SU-DHL-6 (cell line): Measurements from ENCODE around the gene PRR35.

ENCODE experiments used
- EZH2phosphoT487 ChIP-seq: fragments of 200-600 bp; sonication (generic), shearing (Covaris generic); conservative IDR thresholded peaks from 2 replicates; pipeline ENCODE4 v1.6.1; 2018; ENCODE audit warnings: mild to moderate bottlenecking, antibody characterized with exemption, low read length, moderate library complexity, mixed read lengths
- TF ChIP-seq, protein P1 (sequence below): fragments of 200-600 bp; sonication (generic); IDR thresholded peaks from one replicate; pipeline ENCODE4 v1.5.1; 2017; ENCODE audit warnings: antibody characterized with exemption, mild to moderate bottlenecking, low read length, moderate library complexity; ENCODE audit not compliant: insufficient read depth, poor library complexity, severe bottlenecking

DNA sequence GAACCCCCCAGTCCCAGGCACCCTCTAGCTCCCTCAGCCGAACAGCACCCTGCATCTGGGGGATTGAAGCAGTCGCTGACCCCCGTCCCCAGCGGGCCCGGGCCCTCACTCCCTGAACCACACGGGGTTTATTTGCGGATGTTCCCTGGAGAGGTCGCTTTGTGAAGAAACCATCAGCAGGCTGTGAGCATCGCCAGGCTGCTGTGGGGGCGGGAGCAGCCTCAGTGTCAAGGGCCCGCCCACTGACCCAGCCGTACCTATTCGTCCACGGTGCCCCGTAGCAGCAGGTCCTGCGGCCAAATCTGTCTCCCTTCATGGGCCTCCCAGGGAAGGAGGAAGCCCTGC is 23.2 kb downstream of the PRR35 start:
- TF ChIP-seq, protein P1, sequence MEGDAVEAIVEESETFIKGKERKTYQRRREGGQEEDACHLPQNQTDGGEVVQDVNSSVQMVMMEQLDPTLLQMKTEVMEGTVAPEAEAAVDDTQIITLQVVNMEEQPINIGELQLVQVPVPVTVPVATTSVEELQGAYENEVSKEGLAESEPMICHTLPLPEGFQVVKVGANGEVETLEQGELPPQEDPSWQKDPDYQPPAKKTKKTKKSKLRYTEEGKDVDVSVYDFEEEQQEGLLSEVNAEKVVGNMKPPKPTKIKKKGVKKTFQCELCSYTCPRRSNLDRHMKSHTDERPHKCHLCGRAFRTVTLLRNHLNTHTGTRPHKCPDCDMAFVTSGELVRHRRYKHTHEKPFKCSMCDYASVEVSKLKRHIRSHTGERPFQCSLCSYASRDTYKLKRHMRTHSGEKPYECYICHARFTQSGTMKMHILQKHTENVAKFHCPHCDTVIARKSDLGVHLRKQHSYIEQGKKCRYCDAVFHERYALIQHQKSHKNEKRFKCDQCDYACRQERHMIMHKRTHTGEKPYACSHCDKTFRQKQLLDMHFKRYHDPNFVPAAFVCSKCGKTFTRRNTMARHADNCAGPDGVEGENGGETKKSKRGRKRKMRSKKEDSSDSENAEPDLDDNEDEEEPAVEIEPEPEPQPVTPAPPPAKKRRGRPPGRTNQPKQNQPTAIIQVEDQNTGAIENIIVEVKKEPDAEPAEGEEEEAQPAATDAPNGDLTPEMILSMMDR: no peak
- no peak for TF ChIP-seq EZH2phosphoT487
